Glutamatergic neuron (in vitro differentiated cells): ENCODE measurements around the gene COPS3. TPM values are rescaled to one million over a fixed set of nuclear protein-coding genes. Genes with fewer than 3 reads are reported as not detected.

ENCODE experiments used
- DNase-seq: peaks from one replicate; pipeline ENCODE4 v3.0.0; 2022
- H3K27ac Mint-ChIP-seq: one replicate; pipeline ENCODE4 v1.8.0; 2020; ENCODE audit warnings: mild to moderate bottlenecking, mixed read lengths, inconsistent platforms; ENCODE audit not compliant: unreplicated experiment
- H3K27me3 Mint-ChIP-seq: one replicate; pipeline ENCODE4 v1.8.0; 2020; ENCODE audit warnings: mild to moderate bottlenecking, moderate library complexity, mixed read lengths, inconsistent platforms; ENCODE audit not compliant: unreplicated experiment
- H3K36me3 Mint-ChIP-seq: one replicate; pipeline ENCODE4 v1.8.0; 2020; ENCODE audit warnings: mild to moderate bottlenecking, mixed read lengths, inconsistent platforms; ENCODE audit not compliant: unreplicated experiment
- H3K4me1 Mint-ChIP-seq: one replicate; pipeline ENCODE4 v1.8.0; 2020; ENCODE audit warnings: mild to moderate bottlenecking, low read depth, mixed read lengths, inconsistent platforms; ENCODE audit not compliant: unreplicated experiment
- H3K4me3 Mint-ChIP-seq: one replicate; pipeline ENCODE4 v1.8.0; 2020; ENCODE audit warnings: mild to moderate bottlenecking, mixed read lengths, inconsistent platforms; ENCODE audit not compliant: unreplicated experiment
- H3K9me3 Mint-ChIP-seq: one replicate; pipeline ENCODE4 v1.8.0; 2020; ENCODE audit warnings: mild to moderate bottlenecking, moderate library complexity, mixed read lengths, inconsistent platforms; ENCODE audit not compliant: unreplicated experiment
- total RNA-seq: library from RNA; stranded (reverse); fragmentation: NEBNext Ultra II Directional; extraction: Animal tissue kit (Norgen Biotek cat#: 25700); gene quantifications from one replicate; pipeline ENCODE4 v1.2.1, GENCODE V29; 2021; ENCODE audit not compliant: unreplicated experiment
- TF ChIP-seq, protein P1 (sequence below): fragments of 200-600 bp; sonication (generic); IDR thresholded peaks from one replicate; pipeline ENCODE4 v1.5.0; 2021; ENCODE audit not compliant: partially characterized antibody, unreplicated experiment

COPS3 gene
- total RNA-seq, 1 donor from 2014 or later, result 71.7 TPM

DNA sequence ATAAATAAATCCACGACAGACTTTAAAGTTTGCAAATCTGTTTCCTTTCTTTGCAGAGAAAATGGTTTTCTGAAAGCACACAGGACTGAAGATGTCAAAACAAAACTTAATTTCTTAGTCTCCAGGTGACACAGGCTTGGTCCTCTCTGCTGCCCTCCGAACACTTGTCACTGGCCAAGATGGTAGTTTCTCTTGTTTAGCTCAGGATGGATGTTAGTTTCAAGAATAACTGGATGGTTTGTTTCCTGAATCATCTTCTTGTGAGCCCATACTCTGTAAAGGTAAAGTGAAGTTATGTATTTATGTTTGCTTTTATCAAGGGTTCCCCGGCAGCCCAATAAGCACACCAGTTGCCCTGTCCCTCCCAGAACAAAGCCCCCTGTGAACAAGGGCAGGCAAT is 34.2 kb downstream of the COPS3 start:
- Mint-ChIP-seq H3K27ac (no peak overlapping the region), H3K4me1 (peaks cover 5% of the 10 kb centered on the region), H3K4me3 (no peak overlapping the region), H3K27me3 (peaks cover 2% of the 10 kb centered on the region), H3K9me3 (peaks cover 3% of the 10 kb centered on the region), H3K36me3 (no peaks in the 10 kb centered on the region)
- TF ChIP-seq, protein P1, sequence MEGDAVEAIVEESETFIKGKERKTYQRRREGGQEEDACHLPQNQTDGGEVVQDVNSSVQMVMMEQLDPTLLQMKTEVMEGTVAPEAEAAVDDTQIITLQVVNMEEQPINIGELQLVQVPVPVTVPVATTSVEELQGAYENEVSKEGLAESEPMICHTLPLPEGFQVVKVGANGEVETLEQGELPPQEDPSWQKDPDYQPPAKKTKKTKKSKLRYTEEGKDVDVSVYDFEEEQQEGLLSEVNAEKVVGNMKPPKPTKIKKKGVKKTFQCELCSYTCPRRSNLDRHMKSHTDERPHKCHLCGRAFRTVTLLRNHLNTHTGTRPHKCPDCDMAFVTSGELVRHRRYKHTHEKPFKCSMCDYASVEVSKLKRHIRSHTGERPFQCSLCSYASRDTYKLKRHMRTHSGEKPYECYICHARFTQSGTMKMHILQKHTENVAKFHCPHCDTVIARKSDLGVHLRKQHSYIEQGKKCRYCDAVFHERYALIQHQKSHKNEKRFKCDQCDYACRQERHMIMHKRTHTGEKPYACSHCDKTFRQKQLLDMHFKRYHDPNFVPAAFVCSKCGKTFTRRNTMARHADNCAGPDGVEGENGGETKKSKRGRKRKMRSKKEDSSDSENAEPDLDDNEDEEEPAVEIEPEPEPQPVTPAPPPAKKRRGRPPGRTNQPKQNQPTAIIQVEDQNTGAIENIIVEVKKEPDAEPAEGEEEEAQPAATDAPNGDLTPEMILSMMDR, result no peak
- no peak for DNase-seq

- H3K27ac Mint-ChIP-seq, result no peak overlapping the region
Observed at GRCh38 chr17:17243163-17243562, 37.9 kb downstream of the COPS3 start.

GRCh38 chr17:17242246-17242645 is 38.8 kb downstream of the COPS3 start:
- Mint-ChIP-seq H3K4me1 (peaks cover 10% of the 10 kb centered on the region), H3K27ac (no peak overlapping the region), H3K4me3 (no peak overlapping the region), H3K9me3 (peaks cover 4% of the 10 kb centered on the region), H3K36me3 (no peaks in the 10 kb centered on the region), H3K27me3 (peaks cover 7% of the 10 kb centered on the region)
- TF ChIP-seq, protein P1, result no peak
- no peak for DNase-seq

More at GRCh38 chr17:17243163-17243562, 37.9 kb downstream of the COPS3 start:
- peaks cover 3% of the 10 kb centered on the region for H3K9me3 Mint-ChIP-seq
- H3K4me3 Mint-ChIP-seq, result no peak overlapping the region
- TF ChIP-seq, protein P1, result no peak
- H3K27me3 Mint-ChIP-seq, result peaks cover 4% of the 10 kb centered on the region
- peaks cover 10% of the 10 kb centered on the region for H3K4me1 Mint-ChIP-seq
- DNase-seq, result no peak
- no peaks in the 10 kb centered on the region for H3K36me3 Mint-ChIP-seq

GRCh38 chr17:17241656-17242055 is 39.4 kb downstream of the COPS3 start:
- TF ChIP-seq, protein P1, result no peak
- Mint-ChIP-seq H3K36me3 (no peaks in the 10 kb centered on the region), H3K4me1 (peaks cover 10% of the 10 kb centered on the region), H3K27me3 (peaks cover 8% of the 10 kb centered on the region), H3K4me3 (no peak overlapping the region), H3K9me3 (peaks cover 5% of the 10 kb centered on the region), H3K27ac (no peak overlapping the region)
- DNase-seq, result no peak

DNA sequence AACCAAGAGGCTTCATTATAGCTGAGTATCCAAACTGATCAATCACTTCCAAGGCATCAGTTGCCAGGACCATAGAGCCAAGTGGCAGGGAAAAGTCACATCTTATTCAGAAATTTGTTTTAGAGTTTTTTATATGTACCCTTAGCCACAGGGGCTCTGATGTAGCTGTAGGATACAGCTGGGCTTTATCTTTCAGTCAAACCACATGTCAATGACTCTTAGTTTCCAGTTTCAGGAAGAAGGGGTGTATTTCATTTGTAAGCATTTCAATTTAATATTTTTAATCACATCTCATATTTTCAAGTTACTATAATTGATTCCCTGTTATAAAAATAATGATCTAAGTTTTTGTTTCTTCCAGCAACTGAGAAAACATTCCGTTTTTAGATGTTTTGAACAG is 41.2 kb downstream of the COPS3 start:
- Mint-ChIP-seq H3K4me1 (peaks cover 17% of the 10 kb centered on the region), H3K4me3 (peak overlapping the region; percentile 42), H3K27ac (no peak overlapping the region), H3K9me3 (peaks cover 5% of the 10 kb centered on the region), H3K27me3 (peaks cover 17% of the 10 kb centered on the region), H3K36me3 (no peaks in the 10 kb centered on the region)
- TF ChIP-seq, protein P1, result no peak
- DNase-seq, result no peak
